HepG2 (cell line): Measurements from ENCODE around the gene MTHFD2. TPM values are rescaled to one million over a fixed set of nuclear protein-coding genes. Genes with fewer than 3 reads are reported as not detected.
A peak's percentile ranks its signal among the peaks of the same experiment; 100 is the strongest.

ENCODE experiments used
- AFF4 ChIP-seq: sonication (generic); formaldehyde crosslinking; IDR thresholded peaks from 2 replicates; pipeline ENCODE4 v1.4.0; 2020; ENCODE audit warnings: missing genetic modification reagents
- FIP1L1 ChIP-seq: fragments of 200-400 bp; formaldehyde crosslinking; IDR thresholded peaks from 2 replicates; pipeline ENCODE4 v1.6.1; 2018; ENCODE audit warnings: low read depth, mild to moderate bottlenecking, low read length, moderate library complexity, borderline replicate concordance; ENCODE audit not compliant: insufficient read depth
- FOXK2 ChIP-seq: fragments of 450-650 bp; IDR thresholded peaks from 2 replicates; pipeline ENCODE4 v1.6.1; 2016
- GTF2F1 ChIP-seq: fragments of 150-350 bp; IDR thresholded peaks from 2 replicates; pipeline ENCODE4 v1.6.1; 2014; ENCODE audit warnings: low read length
- KMT2A ChIP-seq: sonication (generic); formaldehyde crosslinking; IDR thresholded peaks from 2 replicates; pipeline ENCODE4 v1.4.0; 2020; ENCODE audit warnings: missing genetic modification reagents
- MED1 ChIP-seq: sonication (generic); formaldehyde crosslinking; IDR thresholded peaks from 2 replicates; pipeline ENCODE4 v1.4.0; 2020; ENCODE audit warnings: missing genetic modification reagents
- NCOA1 ChIP-seq: sonication (generic); formaldehyde crosslinking; IDR thresholded peaks from 2 replicates; pipeline ENCODE4 v1.9.0; 2021; ENCODE audit warnings: missing genetic modification reagents
- PBX3 ChIP-seq: sonication (generic); formaldehyde crosslinking; IDR thresholded peaks from 2 replicates; pipeline ENCODE4 v1.8.1; 2023; ENCODE audit warnings: missing genetic modification reagents, inconsistent platforms, borderline replicate concordance
- RARA ChIP-seq: IDR thresholded peaks from 2 replicates; pipeline ENCODE4 v1.6.1; 2016; ENCODE audit warnings: missing genetic modification reagents, missing compliant biosample characterization
- SALL1 ChIP-seq: sonication (generic); formaldehyde crosslinking; IDR thresholded peaks from 2 replicates; pipeline ENCODE4 v1.8.0; 2022; ENCODE audit warnings: mild to moderate bottlenecking, missing genetic modification reagents
- SMARCE1 ChIP-seq: fragments of 450-650 bp; IDR thresholded peaks from 2 replicates; pipeline ENCODE4 v1.6.1; 2017; ENCODE audit warnings: borderline replicate concordance
- SOX5 ChIP-seq: IDR thresholded peaks from 2 replicates; pipeline ENCODE4 v1.6.1; 2016; ENCODE audit warnings: borderline replicate concordance
- ZBTB7B ChIP-seq: sonication (generic); formaldehyde crosslinking; IDR thresholded peaks from 2 replicates; pipeline ENCODE4 v1.4.0; 2020; ENCODE audit warnings: missing genetic modification reagents
- ZNF367 ChIP-seq: sonication (generic); formaldehyde crosslinking; IDR thresholded peaks from 2 replicates; pipeline ENCODE4 v1.4.0; 2020; ENCODE audit warnings: missing genetic modification reagents, borderline replicate concordance
- ZNF430 ChIP-seq: sonication (generic); formaldehyde crosslinking; IDR thresholded peaks from 2 replicates; pipeline ENCODE4 v1.9.0; 2021; ENCODE audit warnings: mild to moderate bottlenecking, missing genetic modification reagents
- ZNF431 ChIP-seq: sonication (generic); formaldehyde crosslinking; IDR thresholded peaks from 2 replicates; pipeline ENCODE4 v1.9.0; 2022; ENCODE audit warnings: missing genetic modification reagents, low read depth, mild to moderate bottlenecking, borderline replicate concordance
- ZNF557 ChIP-seq: sonication (generic); formaldehyde crosslinking; IDR thresholded peaks from 2 replicates; pipeline ENCODE4 v1.4.0; 2020; ENCODE audit warnings: missing genetic modification reagents
- ZNF567 ChIP-seq: sonication (generic); formaldehyde crosslinking; IDR thresholded peaks from 2 replicates; pipeline ENCODE4 v1.8.1; 2023; ENCODE audit warnings: mild to moderate bottlenecking, missing genetic modification reagents, borderline replicate concordance
- ZNF674 ChIP-seq: sonication (generic); formaldehyde crosslinking; IDR thresholded peaks from 2 replicates; pipeline ENCODE4 v1.5.0; 2020; ENCODE audit warnings: low read depth, mild to moderate bottlenecking, missing genetic modification reagents
- ZNF740 ChIP-seq: sonication (generic); formaldehyde crosslinking; IDR thresholded peaks from 2 replicates; pipeline ENCODE4 v1.4.0; 2020; ENCODE audit warnings: missing genetic modification reagents
- ZNF782 ChIP-seq: sonication (generic); formaldehyde crosslinking; IDR thresholded peaks from 2 replicates; pipeline ENCODE4 v1.4.0; 2020; ENCODE audit warnings: missing genetic modification reagents, mild to moderate bottlenecking, borderline replicate concordance
- ZNF878 ChIP-seq: sonication (generic); formaldehyde crosslinking; IDR thresholded peaks from 2 replicates; pipeline ENCODE4 v1.8.1; 2023; ENCODE audit warnings: mild to moderate bottlenecking, missing genetic modification reagents, moderate library complexity
- polyA plus RNA-seq, 8 experiments: library from polyadenylated mRNA; depleted of rRNA in 3 of 8; stranded (reverse) in 7 of 8; unstranded in 1 of 8; fragments of >200 nt; fragmentation: Illumina TruSeq in 4 of 8; extraction: Trizol in 4 of 8; gene quantifications; 2 replicates each; pipeline versions ENCODE4 v1.2.1 to v1.2.3, GENCODE V29; 2011 to 2016; ENCODE audit warnings: low read depth in 4 of 8, missing spikeins in 1 of 8, mixed read lengths in 1 of 8; ENCODE audit not compliant: insufficient read depth in 1 of 8
- total RNA-seq, 5 experiments: library from RNA; depleted of rRNA; stranded (reverse); fragments of >200 nt; fragmentation: Illumina TruSeq; extraction: Trizol; gene quantifications; 2 replicates each; pipeline ENCODE4 v1.2.3, GENCODE V29; 2016; ENCODE audit warnings: low read depth in 1 of 5

MTHFD2 gene
- total and polyA plus RNA-seq, 2 of the 13 experiments (the other 11 are each of a cell fraction or from before 2014, with no cell fraction given), result 188 to 269 TPM

- TF ChIP-seq PBX3 (CRISPR knock-in tag) (no peak; the same call in 1 of the 2 replicates), ZNF430 (peak; percentile 67; the same call in 1 of the 2 replicates), ZNF674 (CRISPR knock-in tag) (no peak), ZNF431 (no peak), RARA (no peak), SALL1 (CRISPR knock-in tag) (peak; percentile 68; the same call in 1 of the 2 replicates), ZNF367 (CRISPR knock-in tag) (0 out of 2 replicates have a peak, but pooled peaks have one; percentile 9), ZNF557 (CRISPR knock-in tag) (no peak), AFF4 (CRISPR knock-in tag) (0 out of 2 replicates have a peak, but pooled peaks have one; percentile 16), ZNF782 (CRISPR knock-in tag) (peak; percentile 70), SMARCE1 (no peak), MED1 (CRISPR knock-in tag) (no peak), ZBTB7B (peak; percentile 82), FIP1L1 (no peak), GTF2F1 (no peak), KMT2A (CRISPR knock-in tag) (peak; percentile 92), ZNF740 (CRISPR knock-in tag) (no peak; the same call in 1 of the 2 replicates), ZNF878 (CRISPR knock-in tag) (no peak), NCOA1 (CRISPR knock-in tag) (no peak), SOX5 (CRISPR knock-in tag) (0 out of 2 replicates have a peak, but pooled peaks have one; percentile 14), FOXK2 (no peak), ZNF567 (CRISPR knock-in tag) (peak; percentile 35; the same call in 1 of the 2 replicates)
Measured at GRCh38 chr2:74178211-74179062, 20.0 kb upstream of the MTHFD2 start, which contains the start of gene MOB1A (continued).
